ENCODE results near the gene ZSCAN23. TPM values are rescaled to one million over a fixed set of nuclear protein-coding genes. Genes with fewer than 3 reads are reported as not detected.
A peak's percentile ranks its signal among the peaks of the same experiment; 100 is the strongest.

ZSCAN23 gene
- polyA plus RNA-seq, 1 donor from 2014 or later = 14.7 TPM

- no peak for TF ChIP-seq RAD21 (conservative IDR thresholded peaks at IDR 0.05)
- no peak for TF ChIP-seq EP300 (conservative IDR thresholded peaks at IDR 0.05; ENCODE audit: poor library complexity, severe bottlenecking)
Observed at GRCh38 chr6:28400122-28400451, 43.2 kb downstream of the ZSCAN23 start (continued).

DNA sequence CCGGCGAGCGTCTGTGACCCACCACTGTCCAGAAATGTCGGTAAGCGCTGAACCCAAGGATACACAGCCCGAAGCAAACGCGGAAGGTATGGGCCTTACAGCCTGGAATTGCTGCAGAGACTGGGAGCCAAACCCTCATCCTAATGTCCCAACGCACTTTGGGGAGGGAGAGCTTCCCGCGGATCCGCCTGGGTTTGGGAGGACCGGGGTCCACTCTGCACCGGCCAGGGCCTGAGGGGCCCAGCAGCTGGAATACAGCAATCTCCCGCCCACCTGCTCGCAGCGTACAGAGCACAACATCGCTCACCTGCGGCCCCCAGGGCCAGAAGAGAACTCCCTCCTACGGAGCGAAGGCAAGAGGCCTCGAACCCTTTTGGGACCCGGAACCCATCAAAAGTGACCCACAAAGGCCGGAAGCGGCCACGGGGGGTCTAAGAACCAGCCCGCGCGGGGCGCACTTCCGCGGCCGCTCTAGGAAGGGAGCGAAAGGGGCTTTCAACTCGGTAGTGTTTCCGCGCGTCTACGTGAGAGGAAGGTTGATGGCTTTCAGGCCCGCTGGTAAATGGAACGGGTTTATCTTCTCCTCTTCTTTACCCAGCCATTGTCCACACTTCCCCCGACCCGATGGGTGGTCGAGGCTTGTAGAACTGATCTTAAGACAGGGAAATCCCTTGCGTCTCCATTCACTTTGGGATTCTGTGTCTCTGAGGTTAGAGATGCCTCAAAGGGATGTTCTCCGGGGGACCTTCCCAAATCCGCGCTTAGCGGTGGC lies 43.8 kb downstream of the ZSCAN23 start, which contains the start of gene ZSCAN12:
Gene ZSCAN12, minus strand, starts transcription at position 398 of the 772 bp plus-strand sequence. CDS start 1,342 bp downstream, outside the sequence.
- peak within 1 kb of the TSS; percentile 74 for H3K4me3 ChIP-seq (ENCODE audit: low read length)
- peak within 1 kb of the TSS; percentile 91 for H3K27ac ChIP-seq (ENCODE audit: low read length)
- peak within 1 kb of the TSS; percentile 93 for H3K9ac ChIP-seq (ENCODE audit: low read length)
- H4K20me1 ChIP-seq (ENCODE audit: insufficient read depth) = no peaks in the 10 kb centered on the region
- no peaks in the 10 kb centered on the region for H3K9me3 ChIP-seq (ENCODE audit: low read length)
- peaks cover 4% of the 10 kb centered on the region for H3K36me3 ChIP-seq (ENCODE audit: insufficient read depth, low read length)
- H3K79me2 ChIP-seq (replicated peaks; ENCODE audit: insufficient read depth, low read length) = peaks cover 50% of the 10 kb centered on the region
- TF ChIP-seq RAD21 (conservative IDR thresholded peaks at IDR 0.05) (no peak), SMC3 (conservative IDR thresholded peaks at IDR 0.05; ENCODE audit: poor library complexity) (peak; percentile 52), POLR2AphosphoS5 (IDR thresholded peaks at IDR 0.05) (peak; percentile 86), CTCF (IDR thresholded peaks at IDR 0.05; ENCODE audit: poor library complexity, severe bottlenecking) (peak; percentile 86), EZH2 (IDR thresholded peaks at IDR 0.05; ENCODE audit: borderline replicate concordance, insufficient read depth, low read length, poor library complexity, severe bottlenecking) (no peak), EP300 (conservative IDR thresholded peaks at IDR 0.05; ENCODE audit: poor library complexity, severe bottlenecking) (peak; percentile 33), TAF1 (IDR thresholded peaks at IDR 0.05; ENCODE audit: low read depth) (peak; percentile 66), MXI1 (conservative IDR thresholded peaks at IDR 0.05; ENCODE audit: poor library complexity, severe bottlenecking) (peak; percentile 23)
- TF ChIP-seq, protein P1, sequence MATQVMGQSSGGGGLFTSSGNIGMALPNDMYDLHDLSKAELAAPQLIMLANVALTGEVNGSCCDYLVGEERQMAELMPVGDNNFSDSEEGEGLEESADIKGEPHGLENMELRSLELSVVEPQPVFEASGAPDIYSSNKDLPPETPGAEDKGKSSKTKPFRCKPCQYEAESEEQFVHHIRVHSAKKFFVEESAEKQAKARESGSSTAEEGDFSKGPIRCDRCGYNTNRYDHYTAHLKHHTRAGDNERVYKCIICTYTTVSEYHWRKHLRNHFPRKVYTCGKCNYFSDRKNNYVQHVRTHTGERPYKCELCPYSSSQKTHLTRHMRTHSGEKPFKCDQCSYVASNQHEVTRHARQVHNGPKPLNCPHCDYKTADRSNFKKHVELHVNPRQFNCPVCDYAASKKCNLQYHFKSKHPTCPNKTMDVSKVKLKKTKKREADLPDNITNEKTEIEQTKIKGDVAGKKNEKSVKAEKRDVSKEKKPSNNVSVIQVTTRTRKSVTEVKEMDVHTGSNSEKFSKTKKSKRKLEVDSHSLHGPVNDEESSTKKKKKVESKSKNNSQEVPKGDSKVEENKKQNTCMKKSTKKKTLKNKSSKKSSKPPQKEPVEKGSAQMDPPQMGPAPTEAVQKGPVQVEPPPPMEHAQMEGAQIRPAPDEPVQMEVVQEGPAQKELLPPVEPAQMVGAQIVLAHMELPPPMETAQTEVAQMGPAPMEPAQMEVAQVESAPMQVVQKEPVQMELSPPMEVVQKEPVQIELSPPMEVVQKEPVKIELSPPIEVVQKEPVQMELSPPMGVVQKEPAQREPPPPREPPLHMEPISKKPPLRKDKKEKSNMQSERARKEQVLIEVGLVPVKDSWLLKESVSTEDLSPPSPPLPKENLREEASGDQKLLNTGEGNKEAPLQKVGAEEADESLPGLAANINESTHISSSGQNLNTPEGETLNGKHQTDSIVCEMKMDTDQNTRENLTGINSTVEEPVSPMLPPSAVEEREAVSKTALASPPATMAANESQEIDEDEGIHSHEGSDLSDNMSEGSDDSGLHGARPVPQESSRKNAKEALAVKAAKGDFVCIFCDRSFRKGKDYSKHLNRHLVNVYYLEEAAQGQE (IDR thresholded peaks at IDR 0.05; ENCODE audit: borderline replicate concordance) = peak; percentile 85
- H3F3A ChIP-seq (ENCODE audit: insufficient read depth, low read length, poor library complexity, severe bottlenecking) = no peaks in the 10 kb centered on the region
- peak within 1 kb of the TSS; percentile 85 for H3K4me2 ChIP-seq (ENCODE audit: low read length)
- no peaks in the 10 kb centered on the region for H3K27me3 ChIP-seq (ENCODE audit: insufficient read depth, low read depth, low read length)
- H3K9me2 ChIP-seq (ENCODE audit: insufficient read depth, low read length) = no peaks in the 10 kb centered on the region
- H2AFZ ChIP-seq (ENCODE audit: low read depth, low read length) = peak within 1 kb of the TSS; percentile 99

DNA sequence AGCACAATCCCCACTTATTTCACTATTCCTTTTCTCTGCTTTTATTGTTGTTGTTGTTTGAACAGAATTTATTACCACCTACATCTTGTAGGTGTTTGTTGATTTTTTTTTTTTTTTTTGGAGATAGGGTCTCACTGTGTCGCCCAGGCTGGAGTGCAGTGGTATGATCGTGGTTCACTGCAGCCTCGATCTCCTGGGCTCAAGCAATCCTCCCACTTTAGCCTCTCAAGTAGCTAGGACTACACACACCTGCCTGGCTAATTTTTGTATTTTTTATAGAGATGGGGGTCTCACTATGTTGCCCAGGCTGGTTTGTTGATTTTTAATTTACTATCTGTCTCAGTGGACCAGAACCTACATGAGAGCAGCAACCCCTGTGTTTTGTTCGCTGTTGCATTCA lies 47.4 kb downstream of the ZSCAN23 start:
- H3K27me3 ChIP-seq (ENCODE audit: insufficient read depth, low read depth, low read length) = no peaks in the 10 kb centered on the region
- no peaks in the 10 kb centered on the region for H4K20me1 ChIP-seq (ENCODE audit: insufficient read depth)
- H3F3A ChIP-seq (ENCODE audit: insufficient read depth, low read length, poor library complexity, severe bottlenecking) = no peaks in the 10 kb centered on the region
- H3K4me3 ChIP-seq (ENCODE audit: low read length) = peak overlapping the region; percentile 74
- H3K79me2 ChIP-seq (replicated peaks; ENCODE audit: insufficient read depth, low read length) = peaks cover 62% of the 10 kb centered on the region
- no peaks in the 10 kb centered on the region for H3K9me3 ChIP-seq (ENCODE audit: low read length)
- no peaks in the 10 kb centered on the region for H3K9me2 ChIP-seq (ENCODE audit: insufficient read depth, low read length)
- no peak overlapping the region for H3K9ac ChIP-seq (ENCODE audit: low read length)
- H3K27ac ChIP-seq (ENCODE audit: low read length) = no peak overlapping the region
- no peak overlapping the region for H2AFZ ChIP-seq (ENCODE audit: low read depth, low read length)
- no peak overlapping the region for H3K4me2 ChIP-seq (ENCODE audit: low read length)
- H3K36me3 ChIP-seq (ENCODE audit: insufficient read depth, low read length) = peaks cover 4% of the 10 kb centered on the region
- TF ChIP-seq POLR2AphosphoS5 (IDR thresholded peaks at IDR 0.05) = no peak
- TF ChIP-seq EZH2 (IDR thresholded peaks at IDR 0.05; ENCODE audit: borderline replicate concordance, insufficient read depth, low read length, poor library complexity, severe bottlenecking) = no peak
- TF ChIP-seq SMC3 (conservative IDR thresholded peaks at IDR 0.05; ENCODE audit: poor library complexity) = no peak
- TF ChIP-seq EP300 (conservative IDR thresholded peaks at IDR 0.05; ENCODE audit: poor library complexity, severe bottlenecking) = no peak
- TF ChIP-seq TAF1 (IDR thresholded peaks at IDR 0.05; ENCODE audit: low read depth) = no peak
- TF ChIP-seq, protein P1 (IDR thresholded peaks at IDR 0.05; ENCODE audit: borderline replicate concordance) = no peak
- no peak for TF ChIP-seq MXI1 (conservative IDR thresholded peaks at IDR 0.05; ENCODE audit: poor library complexity, severe bottlenecking)
- no peak for TF ChIP-seq CTCF (IDR thresholded peaks at IDR 0.05; ENCODE audit: poor library complexity, severe bottlenecking)
- TF ChIP-seq RAD21 (conservative IDR thresholded peaks at IDR 0.05) = no peak

Data from neural cell (in vitro differentiated cells).